ENCODE results near the gene IGFLR1. TPM values are rescaled to one million over a fixed set of nuclear protein-coding genes. Genes with fewer than 3 reads are reported as not detected.
A peak's percentile ranks its signal among the peaks of the same experiment; 100 is the strongest.

IGFLR1 gene
- total and polyA plus RNA-seq, 9 of the 15 experiments (the other 6 are each of a cell fraction or from before 2014, with no cell fraction given) = 1.0 to 14.3 (median 4.6) TPM

DNA sequence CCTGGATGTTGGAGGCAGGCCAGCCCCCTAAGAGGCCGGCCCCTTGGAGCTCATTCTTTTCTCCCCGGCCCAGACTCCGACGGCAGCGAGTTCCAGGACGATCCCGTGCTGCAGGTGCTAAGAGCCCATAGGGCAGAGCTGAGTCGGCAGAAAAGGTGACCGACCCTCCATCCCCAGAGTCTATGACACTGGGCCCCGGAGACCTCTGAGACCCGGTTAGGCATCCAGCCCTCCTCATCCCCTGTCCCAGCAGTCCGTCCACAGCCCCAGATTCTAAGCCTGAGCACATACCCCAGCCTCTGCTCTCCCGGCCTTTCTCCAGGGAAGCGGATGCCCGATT, 25.8 kb upstream of the IGFLR1 start:
- ChIA-PET CTCF (ENCODE audit: low intra/inter-chr PET ratio) (no interaction called here), POLR2A (interaction anchor here (0.6 to 0.7 kb wide), 2 partner anchors 11 to 52 kb away, joined by 3 read pairs; partner anchors contain the start of gene PROSER3)
- Histone ChIP-seq H4K20me1 (replicated peaks; ENCODE audit: control insufficient read depth, insufficient read depth, low read length) (no peaks in the 10 kb centered on the region; the same call in 1 of the 2 replicates), H3K4me1 (replicated peaks in 1 of 2; ENCODE audit: control insufficient read depth in 2 of 2, insufficient read depth in 2 of 2, low read length in 2 of 2) (peaks cover 0 to 19% of the 10 kb centered on the region in 2 experiments; a peak in 2 of 5 replicates), H3K4me2 (ENCODE audit: insufficient read depth, low read length) (no peak overlapping the region), H3K9me3 (replicated peaks; ENCODE audit: control insufficient read depth, insufficient read depth, low read depth, low read length) (no peaks in the 10 kb centered on the region), H3K27ac (ENCODE audit: extremely low read depth, low read depth, low read length) (no peak overlapping the region), H3K9ac (ENCODE audit: insufficient read depth in 1 of 2, low read depth in 2 of 2, low read length in 2 of 2) (peak overlapping the region in 1 of 2 experiments; percentile 45; a peak in 1 of 4 replicates), H3K9me1 (ENCODE audit: control insufficient read depth, insufficient read depth, low read length) (peaks cover 2% of the 10 kb centered on the region), H3K4me3 (no peak overlapping the region), H3K36me3 (ENCODE audit: control insufficient read depth, insufficient read depth, low read length) (peaks cover 35% of the 10 kb centered on the region; the same call in 1 of the 3 replicates), H3K27me3 (ENCODE audit: control insufficient read depth in 2 of 2, insufficient read depth in 2 of 2, low read length in 2 of 2) (no peaks in the 10 kb centered on the region), H3K79me2 (ENCODE audit: control insufficient read depth, insufficient read depth, low read length) (no peaks in the 10 kb centered on the region), H2AFZ (ENCODE audit: low read depth, low read length) (no peak overlapping the region)
- no peak for DNase-seq (ENCODE audit: extremely low read depth in 1 of 4, low spot score in 3 of 4)
- intact Hi-C loops (cut with micrococcal nuclease) (no loop called here), in situ Hi-C loops (cut with MboI) (no loop called here)
- no TSS peak for BruUV-seq (replicated peaks)
- ATAC-seq = no peak
- no peak for FAIRE-seq
- 94% methylated on average over 12 of the region's 15 CpGs for WGBS (ENCODE audit: insufficient coverage, low coverage, missing lambda C conversion rate)
- TF ChIP-seq ZNF12 (CRISPR knock-in tag; IDR thresholded peaks at IDR 0.05) (no peak), ZNF316 (IDR thresholded peaks at IDR 0.05) (peak; percentile 78), RCOR1 (IDR thresholded peaks at IDR 0.05; ENCODE audit: borderline replicate concordance in 1 of 2, low read depth in 2 of 2, low read length in 2 of 2) (no peak), RBM34 (IDR thresholded peaks at IDR 0.05; ENCODE audit: borderline replicate concordance, insufficient read depth, low read length) (no peak), BDP1 (IDR thresholded peaks at IDR 0.05; ENCODE audit: insufficient read depth, insufficient read length) (no peak), SETDB1 (IDR thresholded peaks at IDR 0.05; ENCODE audit: low read length) (no peak)
- TF ChIP-seq, protein P1, sequence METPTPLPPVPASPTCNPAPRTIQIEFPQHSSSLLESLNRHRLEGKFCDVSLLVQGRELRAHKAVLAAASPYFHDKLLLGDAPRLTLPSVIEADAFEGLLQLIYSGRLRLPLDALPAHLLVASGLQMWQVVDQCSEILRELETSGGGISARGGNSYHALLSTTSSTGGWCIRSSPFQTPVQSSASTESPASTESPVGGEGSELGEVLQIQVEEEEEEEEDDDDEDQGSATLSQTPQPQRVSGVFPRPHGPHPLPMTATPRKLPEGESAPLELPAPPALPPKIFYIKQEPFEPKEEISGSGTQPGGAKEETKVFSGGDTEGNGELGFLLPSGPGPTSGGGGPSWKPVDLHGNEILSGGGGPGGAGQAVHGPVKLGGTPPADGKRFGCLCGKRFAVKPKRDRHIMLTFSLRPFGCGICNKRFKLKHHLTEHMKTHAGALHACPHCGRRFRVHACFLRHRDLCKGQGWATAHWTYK (CRISPR knock-in tag; IDR thresholded peaks at IDR 0.05) = no peak
- TF ChIP-seq, protein P2, sequence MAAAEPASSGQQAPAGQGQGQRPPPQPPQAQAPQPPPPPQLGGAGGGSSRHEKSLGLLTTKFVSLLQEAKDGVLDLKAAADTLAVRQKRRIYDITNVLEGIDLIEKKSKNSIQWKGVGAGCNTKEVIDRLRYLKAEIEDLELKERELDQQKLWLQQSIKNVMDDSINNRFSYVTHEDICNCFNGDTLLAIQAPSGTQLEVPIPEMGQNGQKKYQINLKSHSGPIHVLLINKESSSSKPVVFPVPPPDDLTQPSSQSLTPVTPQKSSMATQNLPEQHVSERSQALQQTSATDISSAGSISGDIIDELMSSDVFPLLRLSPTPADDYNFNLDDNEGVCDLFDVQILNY (CRISPR knock-in tag; IDR thresholded peaks at IDR 0.05) = no peak
- TF ChIP-seq, protein P3, sequence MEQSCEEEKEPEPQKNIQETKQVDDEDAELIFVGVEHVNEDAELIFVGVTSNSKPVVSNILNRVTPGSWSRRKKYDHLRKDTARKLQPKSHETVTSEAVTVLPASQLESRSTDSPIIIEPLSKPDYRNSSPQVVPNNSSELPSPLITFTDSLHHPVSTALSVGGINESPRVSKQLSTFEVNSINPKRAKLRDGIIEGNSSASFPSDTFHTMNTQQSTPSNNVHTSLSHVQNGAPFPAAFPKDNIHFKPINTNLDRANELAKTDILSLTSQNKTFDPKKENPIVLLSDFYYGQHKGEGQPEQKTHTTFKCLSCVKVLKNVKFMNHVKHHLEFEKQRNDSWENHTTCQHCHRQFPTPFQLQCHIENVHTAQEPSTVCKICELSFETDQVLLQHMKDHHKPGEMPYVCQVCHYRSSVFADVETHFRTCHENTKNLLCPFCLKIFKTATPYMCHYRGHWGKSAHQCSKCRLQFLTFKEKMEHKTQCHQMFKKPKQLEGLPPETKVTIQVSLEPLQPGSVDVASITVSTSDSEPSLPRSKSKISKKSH (CRISPR knock-in tag; IDR thresholded peaks at IDR 0.05) = no peak
- TF ChIP-seq, protein P4, sequence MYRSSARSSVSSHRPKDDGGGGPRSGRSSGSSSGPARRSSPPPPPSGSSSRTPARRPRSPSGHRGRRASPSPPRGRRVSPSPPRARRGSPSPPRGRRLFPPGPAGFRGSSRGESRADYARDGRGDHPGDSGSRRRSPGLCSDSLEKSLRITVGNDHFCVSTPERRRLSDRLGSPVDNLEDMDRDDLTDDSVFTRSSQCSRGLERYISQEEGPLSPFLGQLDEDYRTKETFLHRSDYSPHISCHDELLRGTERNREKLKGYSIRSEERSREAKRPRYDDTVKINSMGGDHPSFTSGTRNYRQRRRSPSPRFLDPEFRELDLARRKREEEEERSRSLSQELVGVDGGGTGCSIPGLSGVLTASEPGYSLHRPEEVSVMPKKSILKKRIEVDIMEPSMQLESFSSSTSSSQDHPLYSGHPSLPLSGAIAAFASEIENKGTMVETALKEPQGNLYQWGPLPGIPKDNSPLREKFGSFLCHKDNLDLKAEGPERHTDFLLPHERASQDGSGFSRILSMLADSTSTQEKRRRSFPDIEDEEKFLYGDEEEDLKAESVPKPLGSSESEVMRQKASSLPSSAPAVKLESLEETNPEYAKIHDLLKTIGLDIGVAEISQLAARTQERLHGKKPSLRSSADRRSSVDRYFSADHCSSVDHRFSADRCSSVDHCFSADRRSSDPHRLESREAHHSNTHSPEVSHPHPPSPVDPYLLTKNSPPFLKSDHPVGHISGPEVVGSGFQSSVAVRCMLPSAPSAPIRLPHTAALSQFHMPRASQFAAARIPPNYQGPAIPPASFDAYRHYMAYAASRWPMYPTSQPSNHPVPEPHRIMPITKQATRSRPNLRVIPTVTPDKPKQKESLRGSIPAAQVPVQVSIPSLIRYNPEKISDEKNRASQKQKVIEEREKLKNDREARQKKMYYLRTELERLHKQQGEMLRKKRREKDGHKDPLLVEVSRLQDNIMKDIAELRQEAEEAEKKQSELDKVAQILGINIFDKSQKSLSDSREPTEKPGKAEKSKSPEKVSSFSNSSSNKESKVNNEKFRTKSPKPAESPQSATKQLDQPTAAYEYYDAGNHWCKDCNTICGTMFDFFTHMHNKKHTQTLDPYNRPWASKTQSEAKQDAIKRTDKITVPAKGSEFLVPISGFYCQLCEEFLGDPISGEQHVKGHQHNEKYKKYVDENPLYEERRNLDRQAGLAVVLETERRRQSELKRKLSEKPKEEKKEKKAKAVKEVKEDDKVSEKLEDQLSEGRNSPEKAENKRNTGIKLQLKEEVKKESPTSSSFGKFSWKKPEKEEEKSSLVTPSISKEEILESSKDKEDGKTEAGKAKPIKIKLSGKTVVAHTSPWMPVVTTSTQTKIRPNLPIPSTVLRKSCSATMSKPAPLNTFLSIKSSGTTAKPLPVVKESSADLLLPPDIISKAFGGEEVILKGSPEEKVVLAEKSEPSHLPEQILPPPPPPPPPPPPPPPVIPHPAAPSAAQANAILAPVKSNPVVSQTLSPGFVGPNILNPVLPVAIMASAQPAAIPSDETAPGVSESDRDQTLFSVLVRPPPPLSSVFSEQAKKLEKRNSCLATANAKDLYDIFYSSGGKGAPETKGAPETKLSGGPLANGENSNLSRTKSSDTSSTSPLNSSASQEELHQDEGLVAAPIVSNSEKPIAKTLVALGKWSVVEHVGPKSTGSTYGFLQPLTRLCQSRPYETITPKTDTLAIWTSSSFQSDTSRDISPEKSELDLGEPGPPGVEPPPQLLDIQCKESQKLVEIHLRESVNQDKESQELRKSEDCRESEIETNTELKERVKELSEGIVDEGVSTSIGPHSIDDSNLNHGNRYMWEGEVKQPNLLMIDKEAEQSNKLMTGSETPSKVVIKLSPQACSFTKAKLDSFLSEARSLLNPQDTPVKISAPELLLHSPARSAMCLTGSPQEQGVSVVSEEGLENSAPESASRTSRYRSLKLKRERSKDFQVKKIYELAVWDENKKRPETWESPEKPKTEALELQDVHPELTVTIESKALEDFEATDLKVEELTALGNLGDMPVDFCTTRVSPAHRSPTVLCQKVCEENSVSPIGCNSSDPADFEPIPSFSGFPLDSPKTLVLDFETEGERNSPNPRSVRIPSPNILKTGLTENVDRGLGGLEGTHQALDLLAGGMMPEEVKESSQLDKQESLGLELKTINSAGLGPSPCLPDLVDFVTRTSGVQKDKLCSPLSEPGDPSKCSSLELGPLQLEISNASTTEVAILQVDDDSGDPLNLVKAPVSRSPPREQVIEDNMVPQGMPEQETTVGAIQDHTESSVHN (IDR thresholded peaks at IDR 0.05; ENCODE audit: borderline replicate concordance in 1 of 2, low read depth in 1 of 2) = no peak
